Panc1 (cell line): Measurements from ENCODE around the gene STK4. TPM values are rescaled to one million over a fixed set of nuclear protein-coding genes. Genes with fewer than 3 reads are reported as not detected.

ENCODE experiments used
- ATAC-seq: fragments of 200-7000 bp; cut with Tn5 transposase; 2 replicates; pipeline ENCODE4 v1.9.1; 2020; ENCODE audit warnings: mild to moderate bottlenecking, moderate library complexity
- BruUV-seq: library from RNA; stranded (reverse); fragments of 400-500 nt; replicated peaks from 2 replicates; lab custom pipeline; 2021; lab: Mats Ljungman, UMichigan
- CTCF ChIA-PET: fragments of 300-600 bp; sonication (Branson Sonifier 250); formaldehyde crosslinking; loops from one replicate; lab custom pipeline; 2022; ENCODE audit warnings: antibody characterized with exemption; lab: Charles Lee
- POLR2A ChIA-PET: fragments of 300-600 bp; sonication (Branson Sonifier 250); formaldehyde crosslinking; loops from one replicate; lab custom pipeline; 2022; ENCODE audit warnings: antibody characterized with exemption; lab: Charles Lee
- DNase-seq: peaks from one replicate; pipeline ENCODE4 v3.0.0-alpha.2; 2010; ENCODE audit warnings: low read depth, low spot score
- H3K27ac ChIP-seq: 2 replicates; pipeline ENCODE4 v1.5.1; 2011; ENCODE audit warnings: mild to moderate bottlenecking, low read length, inconsistent platforms
- H3K27me3 ChIP-seq: fragments of 200-500 bp; sonication (Bioruptor generic); 2 replicates; pipeline ENCODE4 v1.6.0; 2014; ENCODE audit warnings: low read length, inconsistent platforms; ENCODE audit not compliant: control insufficient read depth, insufficient read depth
- H3K36me3 ChIP-seq: fragments of 200-500 bp; sonication (Bioruptor generic); 2 replicates; pipeline ENCODE4 v1.5.1; 2014; ENCODE audit warnings: inconsistent platforms, mild to moderate bottlenecking, low read length, moderate library complexity; ENCODE audit not compliant: control insufficient read depth, insufficient read depth
- H3K4me1 ChIP-seq: 2 replicates; pipeline ENCODE4 v1.5.1; 2011; ENCODE audit warnings: inconsistent platforms, mild to moderate bottlenecking, low read length, moderate library complexity; ENCODE audit not compliant: control insufficient read depth, insufficient read depth
- H3K4me3 ChIP-seq, 2 experiments: 2 replicates each; pipeline ENCODE4 v1.5.1; 2011 to 2012; ENCODE audit warnings: low read depth in 2 of 2, low read length in 2 of 2, mild to moderate bottlenecking in 2 of 2, inconsistent platforms in 1 of 2, moderate library complexity in 1 of 2
- H3K9me3 ChIP-seq: fragments of 200-500 bp; sonication (Bioruptor generic); 2 replicates; pipeline ENCODE4 v1.5.1; 2014; ENCODE audit warnings: low read depth, mild to moderate bottlenecking, inconsistent platforms, low read length, moderate library complexity; ENCODE audit not compliant: control insufficient read depth, insufficient read depth
- POLR2AphosphoS5 ChIP-seq: IDR thresholded peaks from 2 replicates; pipeline ENCODE4 v1.6.1; 2012; ENCODE audit warnings: mild to moderate bottlenecking, low read depth, low read length, moderate library complexity
- SIN3A ChIP-seq: IDR thresholded peaks from 2 replicates; pipeline ENCODE4 v1.6.1; 2012; ENCODE audit warnings: low read depth, mild to moderate bottlenecking, low read length, moderate library complexity, borderline replicate concordance; ENCODE audit not compliant: insufficient read depth
- TCF7L2 ChIP-seq: IDR thresholded peaks from 2 replicates; pipeline ENCODE4 v1.6.1; 2011; ENCODE audit warnings: mild to moderate bottlenecking, low read depth, low read length, inconsistent platforms
- in situ Hi-C: cut with HindIII; loops from 2 replicates; pipeline ENCODE4 v1.10.0; 2016; ENCODE audit warnings: low sequenced_read_pairs, low pct_unique_long_range_greater_than_20kb
- intact Hi-C: fragments of 100-400 bp; cut with micrococcal nuclease; formaldehyde crosslinking; loops from one replicate; pipeline ENCODE4 v1.10.0; 2022; ENCODE audit not compliant: unreplicated experiment
- total RNA-seq: library from RNA; stranded (reverse); gene quantifications from one replicate; pipeline ENCODE4 v1.2.1, GENCODE V29; 2021; ENCODE audit not compliant: unreplicated experiment
- TF ChIP-seq, protein P1 (sequence below), 2 experiments: IDR thresholded peaks; 2 replicates each; pipeline ENCODE4 v1.6.1; 2011 to 2012; ENCODE audit warnings: low read depth in 2 of 2, control low read depth in 1 of 2, low read length in 1 of 2, mild to moderate bottlenecking in 1 of 2, moderate library complexity in 1 of 2; ENCODE audit not compliant: insufficient read depth in 1 of 2
- TF ChIP-seq, protein P2 (sequence below): fragments of 450-650 bp; IDR thresholded peaks from 2 replicates; pipeline ENCODE4 v1.5.1; 2017; ENCODE audit warnings: mild to moderate bottlenecking

The STK4 gene
- total RNA-seq, 1 experiment from 2014 or later = 50.2 TPM

- H3K4me3 ChIP-seq = no peak overlapping the region
- BruUV-seq = no TSS peak
- H3K36me3 ChIP-seq = no peaks in the 10 kb centered on the region
- no peak for DNase-seq
- ATAC-seq = no peak
- no peaks in the 10 kb centered on the region for H3K9me3 ChIP-seq
- in situ Hi-C loops = no loop called here
- no peak for TF ChIP-seq TCF7L2
- TF ChIP-seq, protein P1, sequence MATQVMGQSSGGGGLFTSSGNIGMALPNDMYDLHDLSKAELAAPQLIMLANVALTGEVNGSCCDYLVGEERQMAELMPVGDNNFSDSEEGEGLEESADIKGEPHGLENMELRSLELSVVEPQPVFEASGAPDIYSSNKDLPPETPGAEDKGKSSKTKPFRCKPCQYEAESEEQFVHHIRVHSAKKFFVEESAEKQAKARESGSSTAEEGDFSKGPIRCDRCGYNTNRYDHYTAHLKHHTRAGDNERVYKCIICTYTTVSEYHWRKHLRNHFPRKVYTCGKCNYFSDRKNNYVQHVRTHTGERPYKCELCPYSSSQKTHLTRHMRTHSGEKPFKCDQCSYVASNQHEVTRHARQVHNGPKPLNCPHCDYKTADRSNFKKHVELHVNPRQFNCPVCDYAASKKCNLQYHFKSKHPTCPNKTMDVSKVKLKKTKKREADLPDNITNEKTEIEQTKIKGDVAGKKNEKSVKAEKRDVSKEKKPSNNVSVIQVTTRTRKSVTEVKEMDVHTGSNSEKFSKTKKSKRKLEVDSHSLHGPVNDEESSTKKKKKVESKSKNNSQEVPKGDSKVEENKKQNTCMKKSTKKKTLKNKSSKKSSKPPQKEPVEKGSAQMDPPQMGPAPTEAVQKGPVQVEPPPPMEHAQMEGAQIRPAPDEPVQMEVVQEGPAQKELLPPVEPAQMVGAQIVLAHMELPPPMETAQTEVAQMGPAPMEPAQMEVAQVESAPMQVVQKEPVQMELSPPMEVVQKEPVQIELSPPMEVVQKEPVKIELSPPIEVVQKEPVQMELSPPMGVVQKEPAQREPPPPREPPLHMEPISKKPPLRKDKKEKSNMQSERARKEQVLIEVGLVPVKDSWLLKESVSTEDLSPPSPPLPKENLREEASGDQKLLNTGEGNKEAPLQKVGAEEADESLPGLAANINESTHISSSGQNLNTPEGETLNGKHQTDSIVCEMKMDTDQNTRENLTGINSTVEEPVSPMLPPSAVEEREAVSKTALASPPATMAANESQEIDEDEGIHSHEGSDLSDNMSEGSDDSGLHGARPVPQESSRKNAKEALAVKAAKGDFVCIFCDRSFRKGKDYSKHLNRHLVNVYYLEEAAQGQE (IDR thresholded peaks at IDR 0.05; ENCODE audit: insufficient read depth in 1 of 2, low read depth in 2 of 2, low read length in 1 of 2) = no peak
- TF ChIP-seq SIN3A = no peak
- TF ChIP-seq POLR2AphosphoS5 = no peak
- no peak overlapping the region for H3K27ac ChIP-seq
- no peaks in the 10 kb centered on the region for H3K27me3 ChIP-seq
- CTCF ChIA-PET = interaction anchor here (0.5 to 1.1 kb wide), 2 partner anchors 8 to 75 kb away, joined by 3 to 11 read pairs; no protein-coding TSS in a partner anchor
- POLR2A ChIA-PET = no interaction called here
- intact Hi-C loops = no loop called here
- no peaks in the 10 kb centered on the region for H3K4me1 ChIP-seq
Observed at GRCh38 chr20:45087097-45087790, 120.9 kb downstream of the STK4 start.

GRCh38 chr20:45087814-45088213 lies 121.5 kb downstream of the STK4 start:
- ATAC-seq (no peak), DNase-seq (no peak)
- in situ Hi-C loops = no loop called here
- Histone ChIP-seq H3K36me3 (no peaks in the 10 kb centered on the region), H3K27ac (no peak overlapping the region), H3K27me3 (no peaks in the 10 kb centered on the region), H3K4me1 (no peaks in the 10 kb centered on the region), H3K9me3 (no peaks in the 10 kb centered on the region), H3K4me3 (no peak overlapping the region)
- CTCF ChIA-PET = no interaction called here
- BruUV-seq = no TSS peak
- POLR2A ChIA-PET = no interaction called here
- intact Hi-C loops = no loop called here
- TF ChIP-seq, protein P2, sequence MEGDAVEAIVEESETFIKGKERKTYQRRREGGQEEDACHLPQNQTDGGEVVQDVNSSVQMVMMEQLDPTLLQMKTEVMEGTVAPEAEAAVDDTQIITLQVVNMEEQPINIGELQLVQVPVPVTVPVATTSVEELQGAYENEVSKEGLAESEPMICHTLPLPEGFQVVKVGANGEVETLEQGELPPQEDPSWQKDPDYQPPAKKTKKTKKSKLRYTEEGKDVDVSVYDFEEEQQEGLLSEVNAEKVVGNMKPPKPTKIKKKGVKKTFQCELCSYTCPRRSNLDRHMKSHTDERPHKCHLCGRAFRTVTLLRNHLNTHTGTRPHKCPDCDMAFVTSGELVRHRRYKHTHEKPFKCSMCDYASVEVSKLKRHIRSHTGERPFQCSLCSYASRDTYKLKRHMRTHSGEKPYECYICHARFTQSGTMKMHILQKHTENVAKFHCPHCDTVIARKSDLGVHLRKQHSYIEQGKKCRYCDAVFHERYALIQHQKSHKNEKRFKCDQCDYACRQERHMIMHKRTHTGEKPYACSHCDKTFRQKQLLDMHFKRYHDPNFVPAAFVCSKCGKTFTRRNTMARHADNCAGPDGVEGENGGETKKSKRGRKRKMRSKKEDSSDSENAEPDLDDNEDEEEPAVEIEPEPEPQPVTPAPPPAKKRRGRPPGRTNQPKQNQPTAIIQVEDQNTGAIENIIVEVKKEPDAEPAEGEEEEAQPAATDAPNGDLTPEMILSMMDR = no peak
- TF ChIP-seq, protein P1 (IDR thresholded peaks at IDR 0.05; ENCODE audit: insufficient read depth in 1 of 2, low read depth in 2 of 2, low read length in 1 of 2) = no peak
- TF ChIP-seq POLR2AphosphoS5 (no peak), SIN3A (no peak), TCF7L2 (no peak)
